AG09309 (cell line): Measurements from ENCODE around the gene ST3GAL5.
A peak's percentile ranks its signal among the peaks of the same experiment; 100 is the strongest.
"Not testable (repeated sequence)": the region's sequence is repeated elsewhere in the genome, so short reads cannot be mapped to it uniquely, and the experiment has no call there.

Experiments used
- DNase-seq: peaks from one replicate; pipeline ENCODE4 v3.0.0-alpha.2; 2010; ENCODE audit warnings: low read depth
- H3K4me3 ChIP-seq: 2 replicates; pipeline ENCODE4 v1.5.1; 2011; ENCODE audit warnings: mild to moderate bottlenecking, low read depth, low read length, moderate library complexity; ENCODE audit not compliant: control insufficient read depth
- TF ChIP-seq, protein P1 (sequence below): IDR thresholded peaks from 2 replicates; pipeline ENCODE4 v1.5.1; 2011; ENCODE audit warnings: mild to moderate bottlenecking, low read depth, low read length, inconsistent platforms; ENCODE audit not compliant: insufficient read depth, control insufficient read depth; ENCODE audit errors: missing control alignments

The ST3GAL5 gene

DNA sequence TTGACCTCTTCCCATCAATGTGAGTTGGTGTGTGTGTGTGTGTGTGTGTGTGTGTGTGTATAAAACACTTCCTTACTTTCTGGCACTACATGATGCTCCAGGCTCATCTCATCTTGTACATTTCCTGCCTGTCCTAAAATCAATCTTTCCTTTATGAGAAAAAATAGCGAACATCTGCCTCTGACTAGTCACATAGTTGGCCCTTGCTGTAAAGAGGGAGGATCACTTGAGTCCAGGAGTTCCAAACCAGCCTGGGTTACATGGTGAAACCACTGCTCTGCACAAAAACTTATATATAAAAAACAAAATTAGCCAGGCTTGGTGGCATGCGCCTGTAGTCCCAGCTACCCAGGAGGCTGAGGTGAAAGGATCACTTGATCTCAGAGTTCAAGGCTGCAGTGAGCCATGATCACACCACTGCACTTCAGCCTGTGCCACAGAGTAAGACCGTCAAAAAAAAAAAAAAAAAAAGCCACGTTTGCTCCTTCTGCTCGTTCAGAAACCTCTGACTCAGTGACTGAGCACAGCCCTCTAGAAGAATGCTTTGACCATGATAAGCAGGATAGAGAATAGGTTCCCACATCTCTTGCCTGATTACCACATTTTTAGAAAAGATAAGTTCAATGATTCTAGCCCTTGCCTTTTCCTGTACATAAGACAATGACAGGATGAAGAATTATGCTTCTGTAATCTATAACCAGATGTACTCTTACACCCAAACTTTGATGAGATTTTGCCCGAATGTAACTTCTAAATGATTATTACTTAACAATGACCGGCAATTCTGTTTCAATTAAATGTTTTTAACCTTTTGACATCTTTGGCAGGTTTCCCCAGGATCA, 45.2 kb upstream of the ST3GAL5 start:
- DNase-seq: peak; percentile 79
- TF ChIP-seq, protein P1, sequence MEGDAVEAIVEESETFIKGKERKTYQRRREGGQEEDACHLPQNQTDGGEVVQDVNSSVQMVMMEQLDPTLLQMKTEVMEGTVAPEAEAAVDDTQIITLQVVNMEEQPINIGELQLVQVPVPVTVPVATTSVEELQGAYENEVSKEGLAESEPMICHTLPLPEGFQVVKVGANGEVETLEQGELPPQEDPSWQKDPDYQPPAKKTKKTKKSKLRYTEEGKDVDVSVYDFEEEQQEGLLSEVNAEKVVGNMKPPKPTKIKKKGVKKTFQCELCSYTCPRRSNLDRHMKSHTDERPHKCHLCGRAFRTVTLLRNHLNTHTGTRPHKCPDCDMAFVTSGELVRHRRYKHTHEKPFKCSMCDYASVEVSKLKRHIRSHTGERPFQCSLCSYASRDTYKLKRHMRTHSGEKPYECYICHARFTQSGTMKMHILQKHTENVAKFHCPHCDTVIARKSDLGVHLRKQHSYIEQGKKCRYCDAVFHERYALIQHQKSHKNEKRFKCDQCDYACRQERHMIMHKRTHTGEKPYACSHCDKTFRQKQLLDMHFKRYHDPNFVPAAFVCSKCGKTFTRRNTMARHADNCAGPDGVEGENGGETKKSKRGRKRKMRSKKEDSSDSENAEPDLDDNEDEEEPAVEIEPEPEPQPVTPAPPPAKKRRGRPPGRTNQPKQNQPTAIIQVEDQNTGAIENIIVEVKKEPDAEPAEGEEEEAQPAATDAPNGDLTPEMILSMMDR: no peak
- H3K4me3 ChIP-seq: no peak overlapping the region

DNA sequence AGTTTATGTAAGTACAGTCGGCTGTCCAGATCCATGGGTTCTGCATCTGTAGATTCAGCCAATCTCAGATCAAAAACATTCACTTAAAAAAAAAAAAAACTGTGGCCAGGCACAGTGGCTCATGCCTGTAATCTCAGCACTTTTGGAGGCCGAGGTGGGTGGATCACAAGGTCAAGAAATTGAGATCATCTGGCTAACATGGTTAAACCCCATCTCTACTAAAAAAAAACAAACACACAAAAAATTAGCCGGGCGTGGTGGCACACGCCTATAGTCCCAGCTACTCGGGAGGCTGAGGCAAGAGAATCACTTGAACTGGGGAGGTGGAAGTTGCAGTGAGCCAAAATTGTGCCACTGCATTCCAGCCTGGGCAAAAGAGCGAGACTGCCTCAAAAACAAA, 42.4 kb upstream of the ST3GAL5 start:
- DNase-seq, H3K4me3 ChIP-seq: not testable (repeated sequence)

DNA sequence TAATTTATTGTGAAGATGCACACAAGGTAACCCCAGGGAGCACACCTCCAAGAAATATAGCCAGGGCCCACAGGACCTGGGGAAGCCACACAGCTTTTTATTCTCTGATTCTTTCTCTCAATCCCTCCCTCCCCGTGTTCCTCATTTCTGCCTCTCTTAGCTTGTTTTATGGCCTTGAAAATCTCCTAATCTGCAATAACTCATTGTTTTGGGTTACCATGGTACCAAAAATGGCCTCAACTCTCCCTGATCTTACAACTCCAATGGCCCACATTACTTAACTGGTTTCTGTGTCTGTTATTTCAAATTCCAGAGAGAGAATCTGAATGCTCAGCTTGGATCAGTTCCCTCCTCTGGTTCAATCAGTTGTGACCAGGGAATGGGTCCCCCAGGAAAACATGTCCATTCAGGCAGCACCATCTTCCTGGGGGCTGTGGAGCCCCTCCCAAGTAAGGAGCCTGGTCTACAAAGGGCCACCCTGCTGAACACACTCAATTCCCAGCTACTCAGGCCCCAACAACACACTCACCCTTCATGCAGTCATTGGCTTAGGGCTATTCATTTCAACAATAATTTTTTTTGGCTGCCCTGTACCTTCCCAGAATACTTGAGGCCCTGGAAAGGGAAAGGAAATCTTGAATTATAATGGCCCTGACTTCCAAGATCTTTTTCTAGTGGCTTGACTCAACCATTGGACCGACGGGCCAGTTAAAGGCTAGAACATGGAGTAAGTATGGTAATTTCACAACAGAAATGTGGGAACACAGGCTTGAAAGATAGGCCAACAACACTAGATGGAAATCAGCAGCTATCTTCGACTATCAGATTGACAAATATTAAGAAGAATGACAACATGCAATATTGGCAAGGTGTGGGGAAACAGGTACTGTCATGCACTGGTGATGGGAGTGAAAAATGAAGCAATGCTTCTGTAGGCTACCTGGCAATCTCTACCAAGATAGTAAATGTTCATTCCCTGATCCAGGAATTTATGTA, 41.6 kb upstream of the ST3GAL5 start:
- TF ChIP-seq, protein P1: no peak
- H3K4me3 ChIP-seq: no peak overlapping the region
- no peak for DNase-seq

DNA sequence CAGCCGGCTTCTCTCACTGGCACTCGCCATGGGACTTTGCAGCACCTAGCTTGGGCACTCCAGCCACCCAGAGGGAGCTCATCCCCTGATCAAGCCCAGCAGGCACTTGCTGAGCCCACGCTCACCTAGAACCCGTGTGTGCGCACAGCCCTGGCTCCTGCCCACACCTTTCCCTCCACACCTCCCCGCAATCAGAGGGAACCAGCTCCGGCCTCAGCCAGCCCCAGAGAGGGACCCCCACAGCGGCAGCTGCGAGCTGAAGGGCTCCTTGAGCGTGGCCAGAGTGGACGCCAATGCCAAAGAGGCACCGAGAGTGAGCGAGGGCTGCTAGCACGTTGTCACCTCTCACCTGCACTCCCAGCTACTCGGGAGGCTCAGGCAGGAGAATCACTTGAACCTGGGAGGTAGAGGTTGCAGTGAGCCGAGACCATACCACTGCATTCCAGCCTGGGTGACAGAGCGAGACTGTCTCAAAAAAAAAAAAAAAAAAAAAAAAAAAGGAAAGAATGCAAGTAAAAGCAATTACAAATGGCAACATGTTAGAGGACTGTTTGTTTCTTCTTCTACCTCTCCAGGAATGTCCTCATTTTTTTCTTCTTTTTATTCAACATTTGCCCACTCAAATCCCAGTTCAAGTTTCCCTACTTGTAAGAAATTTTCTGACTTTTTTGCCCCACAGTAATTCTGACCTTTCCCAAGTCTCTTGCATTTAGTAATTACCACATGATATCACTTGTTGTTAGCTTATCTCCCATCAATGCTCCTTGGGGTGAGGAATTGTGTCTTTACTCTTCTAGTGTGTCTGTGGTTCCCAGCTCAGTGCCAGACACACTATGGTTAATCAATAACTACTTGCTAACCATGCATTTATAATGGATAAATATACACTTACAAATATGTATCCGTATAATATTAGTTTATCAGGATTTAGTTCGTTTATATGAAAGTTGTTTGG, 40.6 kb upstream of the ST3GAL5 start:
- H3K4me3 ChIP-seq: no peak overlapping the region
- TF ChIP-seq, protein P1: no peak
- DNase-seq: no peak

DNA sequence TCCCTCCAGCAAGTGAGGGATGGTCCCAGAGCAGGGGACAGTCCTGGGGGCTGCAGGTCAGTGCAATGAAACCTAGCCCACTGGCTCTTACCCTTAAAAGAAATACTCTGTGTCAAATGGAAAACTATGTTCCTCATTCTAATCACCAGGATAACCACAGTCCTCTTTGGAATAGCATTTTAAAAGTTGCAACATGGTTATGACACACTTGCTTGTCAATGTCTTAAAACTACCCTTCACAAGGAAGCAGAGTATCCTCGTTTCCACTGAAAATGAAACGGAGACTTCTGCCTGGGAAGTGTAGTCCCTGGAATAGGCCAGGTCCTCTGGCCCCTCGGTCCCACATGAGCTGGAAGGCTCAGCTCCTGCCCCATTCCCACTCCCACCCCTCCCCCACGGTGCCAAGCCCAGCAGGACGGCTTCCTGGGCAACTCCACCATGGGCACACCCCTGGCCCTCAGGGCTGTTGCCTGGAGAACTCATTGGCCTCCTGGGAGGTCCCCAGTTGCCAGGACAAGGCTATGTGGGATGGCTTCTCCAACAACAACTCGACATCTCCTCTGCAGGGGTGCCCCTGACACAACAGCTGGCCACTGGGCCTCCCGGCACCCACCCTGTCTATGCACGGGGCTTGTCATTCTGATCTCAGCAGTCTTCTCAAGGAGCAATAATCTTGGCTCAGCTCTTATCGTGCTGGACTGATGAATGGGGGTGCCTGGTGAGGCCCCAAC, 38.3 kb upstream of the ST3GAL5 start:
- TF ChIP-seq, protein P1: no peak
- DNase-seq: no peak
- no peak overlapping the region for H3K4me3 ChIP-seq

DNA sequence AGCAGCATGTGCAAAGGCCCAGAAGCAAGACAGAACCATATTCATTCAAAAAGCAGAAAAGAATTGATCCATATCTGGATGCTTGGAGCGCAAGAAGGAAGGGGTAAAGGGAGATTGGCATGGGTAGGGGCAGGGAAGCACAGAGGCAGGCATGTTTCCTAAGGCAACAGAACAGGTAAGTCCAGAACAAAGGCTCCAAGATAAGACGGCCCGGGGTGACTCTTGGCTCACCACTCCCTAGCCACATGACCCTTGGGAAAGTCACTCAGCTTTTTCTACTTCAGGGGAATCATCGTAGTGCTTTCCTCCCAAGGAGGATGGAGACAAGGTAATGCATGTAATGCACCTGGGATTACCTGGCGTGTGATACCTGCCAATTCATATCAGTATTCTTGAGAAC, 37.7 kb upstream of the ST3GAL5 start:
- no peak for DNase-seq
- TF ChIP-seq, protein P1: no peak
- no peak overlapping the region for H3K4me3 ChIP-seq
